Brain microvascular endothelial cell (primary cell): ENCODE results near the gene PLEKHG5.
A peak's percentile ranks its signal among the peaks of the same experiment; 100 is the strongest.

ENCODE experiments used
- DNase-seq: peaks from one replicate; pipeline ENCODE4 v3.0.0-alpha.2; 2020
- H3K27ac ChIP-seq: fragments of 250-450 bp; sonication (Bioruptor Pico); 2 replicates; pipeline ENCODE4 v1.5.1; 2020; ENCODE audit warnings: mild to moderate bottlenecking, moderate library complexity
- H3K27me3 ChIP-seq: fragments of 250-450 bp; sonication (Bioruptor Pico); replicated peaks from 2 replicates; pipeline ENCODE4 v1.5.1; 2020; ENCODE audit warnings: mild to moderate bottlenecking
- H3K36me3 ChIP-seq: fragments of 250-450 bp; sonication (Bioruptor Pico); replicated peaks from 2 replicates; pipeline ENCODE4 v1.5.1; 2020; ENCODE audit warnings: mild to moderate bottlenecking
- H3K4me3 ChIP-seq: 2 replicates; pipeline ENCODE4 v1.5.1; 2011; ENCODE audit warnings: low read depth, mild to moderate bottlenecking, control low read depth, low read length, moderate library complexity
- CTCF ChIP-seq: IDR thresholded peaks from 2 replicates; pipeline ENCODE4 v1.5.1; 2011; ENCODE audit warnings: low read depth, mild to moderate bottlenecking, moderate library complexity, low read length, control low read depth, inconsistent platforms; ENCODE audit errors: missing control alignments
- in situ Hi-C: cut with HindIII; loops from 2 replicates; pipeline ENCODE4 v1.10.0; 2017; ENCODE audit warnings: low sequenced_read_pairs, low pct_ligation_motif_present

PLEKHG5 gene

GRCh38 chr1:6465461-6466005, 25.9 kb downstream of the PLEKHG5 start:
- no peak overlapping the region for H3K27ac ChIP-seq
- no peak overlapping the region for H3K4me3 ChIP-seq
- in situ Hi-C loops, result no loop called here
- no peak for DNase-seq
- H3K27me3 ChIP-seq, result no peaks in the 10 kb centered on the region
- peaks cover 43% of the 10 kb centered on the region for H3K36me3 ChIP-seq
- no peak for TF ChIP-seq CTCF

- H3K4me3 ChIP-seq, result no peak overlapping the region
- no peak overlapping the region for H3K27ac ChIP-seq
- no peaks in the 10 kb centered on the region for H3K27me3 ChIP-seq
- no peak for TF ChIP-seq CTCF
- no peak for DNase-seq
- peaks cover 36% of the 10 kb centered on the region for H3K36me3 ChIP-seq
- in situ Hi-C loops, result no loop called here
Measured at GRCh38 chr1:6464915-6465314, 26.6 kb downstream of the PLEKHG5 start.

GRCh38 chr1:6464514-6464836, 27.0 kb downstream of the PLEKHG5 start:
- peaks cover 32% of the 10 kb centered on the region for H3K36me3 ChIP-seq
- DNase-seq, result no peak
- H3K27me3 ChIP-seq, result peaks cover 3% of the 10 kb centered on the region
- no peak overlapping the region for H3K4me3 ChIP-seq
- H3K27ac ChIP-seq, result no peak overlapping the region
- TF ChIP-seq CTCF, result peak; percentile 6
- in situ Hi-C loops, result no loop called here

- Histone ChIP-seq H3K4me3 (no peak overlapping the region), H3K27me3 (peaks cover 3% of the 10 kb centered on the region), H3K27ac (no peak overlapping the region), H3K36me3 (peaks cover 24% of the 10 kb centered on the region)
- no peak for TF ChIP-seq CTCF
- in situ Hi-C loops, result no loop called here
- no peak for DNase-seq
Measured at GRCh38 chr1:6463120-6463412, 28.4 kb downstream of the PLEKHG5 start.

- Histone ChIP-seq H3K27me3 (peaks cover 3% of the 10 kb centered on the region), H3K4me3 (no peak overlapping the region), H3K27ac (no peak overlapping the region), H3K36me3 (peaks cover 23% of the 10 kb centered on the region)
- in situ Hi-C loops, result no loop called here
- no peak for TF ChIP-seq CTCF
- no peak for DNase-seq
Measured at GRCh38 chr1:6462412-6463119, 28.9 kb downstream of the PLEKHG5 start.
